GM18505 (cell line): ENCODE data around the gene CEP350.
"Not testable (repeated sequence)": the region's sequence is repeated elsewhere in the genome, so short reads cannot be mapped to it uniquely, and the experiment has no call there.

ENCODE experiments used
- ATAC-seq: cut with Tn5 transposase; IDR thresholded peaks from one replicate; pipeline ENCODE4 v1.9.1; 2021; ENCODE audit not compliant: unreplicated experiment
- POLR2A ChIP-seq: IDR thresholded peaks from 4 replicates; pipeline ENCODE4 v1.6.1; 2011; ENCODE audit warnings: borderline replicate concordance; ENCODE audit not compliant: insufficient read depth, insufficient read length; ENCODE audit errors: extremely low read depth

CEP350 gene

DNA sequence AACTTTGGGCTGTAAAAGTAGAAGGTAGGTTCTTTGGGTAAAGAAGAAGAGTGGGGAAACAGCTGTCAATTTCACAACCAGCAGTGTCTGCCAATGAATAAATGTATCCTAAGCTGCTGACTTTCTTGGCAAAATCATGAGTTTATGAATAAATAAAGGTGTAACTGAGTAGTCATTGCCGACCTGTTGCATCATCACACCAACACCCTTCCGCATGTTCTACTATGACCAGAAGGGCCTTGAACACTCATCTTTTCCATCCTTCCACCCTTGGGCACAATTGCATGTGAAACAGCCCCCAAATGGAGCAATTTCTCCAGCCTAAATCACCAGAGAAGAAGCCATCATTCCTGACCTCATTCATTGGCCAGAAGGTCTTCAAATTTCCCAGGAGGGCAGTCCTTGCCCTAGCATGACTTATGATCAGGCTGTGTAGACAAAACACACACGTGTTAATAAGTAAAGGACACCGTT is 168.9 kb downstream of the CEP350 start:
- ATAC-seq, result no peak
- TF ChIP-seq POLR2A, result no peak

DNA sequence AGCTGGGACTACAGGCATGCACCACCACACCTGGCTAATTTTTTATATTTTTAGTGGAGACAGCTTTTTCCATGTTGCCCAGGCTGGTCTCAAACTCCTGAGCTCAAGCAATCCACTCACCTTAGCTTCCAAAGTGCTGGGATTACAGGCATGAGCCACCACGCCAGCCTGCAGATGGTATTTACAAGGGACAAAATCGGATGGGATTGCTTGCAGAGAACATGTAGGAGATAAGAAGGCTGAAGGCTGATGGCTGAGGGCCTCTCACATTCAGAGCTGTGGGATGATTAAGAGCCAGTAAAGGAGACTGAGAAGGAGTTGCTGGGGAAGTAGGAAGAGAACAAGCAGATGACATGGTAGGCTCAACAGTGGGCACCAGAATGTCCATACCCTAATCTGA is 176.0 kb downstream of the CEP350 start:
- TF ChIP-seq POLR2A, result no peak
- no peak for ATAC-seq

- no peak for TF ChIP-seq POLR2A
- ATAC-seq, result no peak
Observed at GRCh38 chr1:180131510-180131909, 176.9 kb downstream of the CEP350 start.

GRCh38 chr1:180133193-180133592 is 178.6 kb downstream of the CEP350 start:
- TF ChIP-seq POLR2A, result no peak
- no peak for ATAC-seq

- not testable (repeated sequence) for ATAC-seq
Observed at GRCh38 chr1:180133688-180134087, 179.1 kb downstream of the CEP350 start.

DNA sequence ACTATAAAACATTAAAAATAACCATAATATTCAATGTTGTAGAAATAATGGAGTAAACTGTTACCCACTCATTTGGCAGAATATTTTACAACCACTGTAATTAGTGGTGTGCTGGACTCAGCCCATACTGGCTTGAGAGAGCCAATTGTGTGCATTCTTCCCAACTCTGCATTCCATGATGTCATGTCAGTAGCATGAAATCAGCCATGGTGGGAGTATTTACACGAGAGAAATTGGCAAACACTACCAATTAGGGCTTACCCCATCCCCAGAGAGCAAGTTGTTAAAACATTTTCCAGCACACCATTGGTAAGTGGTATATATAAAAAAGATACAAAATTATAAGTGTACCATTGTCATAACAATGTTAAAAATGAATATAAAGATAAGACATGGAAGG is 180.9 kb downstream of the CEP350 start:
- ATAC-seq, result no peak
- no peak for TF ChIP-seq POLR2A

DNA sequence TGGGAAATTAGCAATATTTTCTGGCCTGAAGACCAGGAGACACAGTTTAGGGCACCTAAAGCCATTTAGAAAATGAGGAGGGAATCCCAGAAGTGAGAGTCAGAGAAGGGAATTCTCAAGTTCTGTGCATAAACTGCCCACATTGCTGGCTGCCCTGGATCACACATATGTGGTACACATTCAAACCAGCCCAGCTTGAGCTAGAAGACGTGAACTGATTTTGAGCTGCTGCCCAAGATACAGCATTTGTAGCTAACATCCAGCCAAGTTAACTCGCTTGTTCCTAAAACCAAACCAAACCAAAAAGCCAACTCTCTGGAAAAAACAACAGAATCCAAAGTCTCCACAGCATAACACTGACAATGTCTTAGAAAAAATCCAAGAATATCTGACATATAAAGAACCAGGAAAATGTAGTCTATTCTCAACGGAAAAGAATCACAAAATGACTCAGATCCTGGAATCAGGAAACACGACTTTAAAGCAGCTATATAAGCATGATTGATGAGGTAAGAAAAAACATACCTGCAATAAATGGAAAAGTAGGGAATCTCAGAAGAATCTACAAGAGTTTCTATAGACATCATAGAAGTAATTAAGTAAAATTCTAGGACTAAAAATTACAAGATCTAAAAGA is 181.8 kb downstream of the CEP350 start:
- TF ChIP-seq POLR2A, result no peak
- ATAC-seq, result no peak

DNA sequence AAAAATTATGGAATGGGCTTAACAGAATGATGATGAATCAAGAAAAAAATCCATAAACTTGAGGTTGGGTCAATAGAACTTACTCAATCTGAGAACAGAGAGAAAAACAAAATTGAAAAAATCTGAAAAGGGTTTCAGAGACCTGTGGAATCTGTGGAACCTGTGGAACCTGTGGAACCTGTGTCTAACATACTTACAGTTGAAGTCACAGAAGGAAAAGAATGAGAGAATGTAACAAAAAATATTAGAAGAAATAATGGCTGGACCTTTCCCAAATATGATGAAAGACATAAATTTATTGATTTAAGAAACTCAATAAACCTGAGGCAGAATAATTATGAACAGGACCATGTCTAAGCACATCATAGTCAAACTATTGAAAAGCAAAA is 182.4 kb downstream of the CEP350 start:
- no peak for ATAC-seq
- TF ChIP-seq POLR2A, result no peak

GRCh38 chr1:180137776-180138175 is 183.2 kb downstream of the CEP350 start:
- no peak for ATAC-seq
- no peak for TF ChIP-seq POLR2A

DNA sequence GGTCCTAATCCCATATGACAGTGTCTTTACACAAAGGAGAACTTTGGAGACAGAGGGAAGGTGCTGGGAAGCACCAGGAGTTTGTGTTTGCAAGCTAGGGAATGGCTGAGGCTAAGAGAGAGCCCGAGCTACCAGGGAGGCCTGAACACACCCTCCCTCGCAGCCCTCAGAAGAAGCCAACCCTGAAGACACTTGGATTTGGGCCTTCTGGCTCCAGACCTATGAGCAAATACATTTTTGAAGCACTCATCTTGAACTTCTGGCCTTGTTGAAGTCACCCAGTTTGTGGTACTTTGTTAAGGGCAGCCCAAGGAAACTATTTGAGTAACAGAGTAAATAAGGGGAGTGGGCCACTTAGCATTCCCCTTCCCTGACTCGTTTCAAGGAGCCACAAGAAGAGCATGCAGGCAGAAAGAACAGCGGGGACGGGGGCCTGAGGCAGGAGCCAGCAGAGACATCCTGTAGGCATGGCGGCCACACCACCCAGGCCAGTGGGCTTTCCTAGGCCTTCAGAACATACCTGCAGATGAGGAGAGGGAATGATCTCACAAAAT is 186.8 kb downstream of the CEP350 start:
- no peak for ATAC-seq
- no peak for TF ChIP-seq POLR2A

DNA sequence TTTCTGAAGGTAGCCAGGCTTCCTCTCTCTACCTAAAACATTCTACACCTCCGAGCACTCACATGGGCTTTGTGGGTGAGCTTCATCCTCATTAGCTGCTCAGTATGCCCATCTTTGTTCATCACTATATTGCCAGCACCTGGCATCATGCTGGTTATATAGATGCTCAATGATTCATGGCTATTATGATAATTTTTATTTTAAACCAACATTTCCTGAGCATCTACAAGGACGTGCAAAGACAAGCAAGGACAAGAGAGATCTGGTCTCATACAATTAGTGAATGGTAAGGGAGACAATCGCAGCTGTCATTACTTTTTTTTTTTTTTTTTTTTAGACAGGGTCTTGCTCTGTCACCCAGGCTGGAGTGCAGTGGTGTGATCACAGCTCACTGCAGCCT is 188.7 kb downstream of the CEP350 start:
- ATAC-seq, result no peak
- TF ChIP-seq POLR2A, result no peak

DNA sequence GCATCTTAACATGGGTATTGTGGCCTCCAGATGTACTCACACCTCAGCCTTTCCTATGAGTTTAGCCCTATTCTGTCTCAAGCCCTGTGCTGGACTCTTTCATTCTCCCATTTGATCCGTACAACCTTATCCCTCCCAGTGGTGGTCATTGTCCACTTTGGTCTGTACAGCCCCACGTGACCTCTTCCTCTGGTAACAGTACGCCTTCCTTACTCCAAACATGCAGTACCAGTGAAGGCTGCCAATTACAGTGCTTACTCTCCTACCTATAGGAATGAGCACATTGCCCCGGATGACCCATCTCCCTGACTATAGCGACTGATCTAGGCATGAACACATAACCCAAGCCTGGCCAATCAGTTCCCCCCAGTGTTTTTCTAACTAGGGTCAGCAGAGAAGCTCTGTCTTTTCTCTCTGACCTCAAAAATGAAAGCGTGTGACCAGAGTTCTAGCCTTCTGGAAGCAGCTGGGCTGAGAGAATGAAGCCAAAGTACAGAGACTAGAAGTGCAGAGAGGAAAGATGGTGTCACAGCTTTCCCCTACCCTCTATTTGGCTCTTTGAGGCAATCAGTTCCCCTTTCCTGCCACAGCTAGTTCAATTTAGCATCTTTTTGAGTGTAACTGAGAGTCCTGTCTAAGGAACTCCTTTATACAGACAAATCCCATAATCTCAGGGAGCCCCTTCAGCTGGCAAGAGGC is 190.2 kb downstream of the CEP350 start:
- ATAC-seq, result no peak
- TF ChIP-seq POLR2A, result no peak

GRCh38 chr1:180145446-180145845 is 190.8 kb downstream of the CEP350 start:
- no peak for TF ChIP-seq POLR2A
- ATAC-seq, result no peak

GRCh38 chr1:180150982-180151381 is 196.4 kb downstream of the CEP350 start:
- TF ChIP-seq POLR2A, result no peak
- no peak for ATAC-seq
